MM.1S (cell line): ENCODE measurements around the gene TULP4.

Experiments
- EZH2phosphoT487 ChIP-seq: fragments of 300-600 bp; sonication (generic); IDR thresholded peaks from 2 replicates; pipeline ENCODE4 v1.6.1; 2018; ENCODE audit warnings: antibody characterized with exemption, low read length
- TF ChIP-seq, protein P1 (sequence below): fragments of 300-600 bp; sonication (generic); IDR thresholded peaks from 2 replicates; pipeline ENCODE4 v1.5.1; 2016; ENCODE audit warnings: antibody characterized with exemption, low read length, mixed read lengths

DNA sequence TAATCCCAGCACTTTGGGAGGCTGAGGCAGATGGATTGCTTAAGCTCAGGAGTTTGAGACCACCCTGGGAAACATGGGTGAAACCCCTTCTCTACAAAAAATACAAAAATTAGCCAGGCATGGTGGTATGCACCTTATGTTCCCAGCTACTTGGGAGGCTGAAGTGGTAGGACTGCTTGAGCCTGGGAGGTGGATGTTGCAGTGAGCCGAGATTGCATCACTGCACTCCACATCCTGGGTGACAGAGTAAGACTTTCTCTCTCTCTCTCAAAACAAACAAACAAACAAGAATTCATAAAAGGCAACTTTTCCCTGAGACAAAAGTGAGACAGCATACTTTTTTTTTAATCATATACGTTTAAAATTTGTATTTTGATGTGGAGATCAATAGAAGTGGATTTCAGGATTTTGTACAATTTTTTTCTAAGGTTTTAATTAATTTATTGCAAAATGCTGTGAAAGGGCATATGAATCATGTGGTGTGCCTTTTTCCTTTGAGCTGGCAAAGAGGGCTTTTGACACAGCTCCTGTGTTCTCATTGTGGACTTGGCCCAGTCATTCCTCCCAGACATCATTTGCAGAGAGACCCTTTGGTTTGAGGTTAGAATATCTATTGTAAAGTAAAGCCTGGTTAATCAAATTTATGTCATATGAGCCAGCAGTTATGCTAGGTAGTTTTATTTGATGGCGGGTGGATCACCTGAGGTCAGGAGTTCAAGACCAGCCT, 77.1 kb downstream of the TULP4 start:
- TF ChIP-seq, protein P1, sequence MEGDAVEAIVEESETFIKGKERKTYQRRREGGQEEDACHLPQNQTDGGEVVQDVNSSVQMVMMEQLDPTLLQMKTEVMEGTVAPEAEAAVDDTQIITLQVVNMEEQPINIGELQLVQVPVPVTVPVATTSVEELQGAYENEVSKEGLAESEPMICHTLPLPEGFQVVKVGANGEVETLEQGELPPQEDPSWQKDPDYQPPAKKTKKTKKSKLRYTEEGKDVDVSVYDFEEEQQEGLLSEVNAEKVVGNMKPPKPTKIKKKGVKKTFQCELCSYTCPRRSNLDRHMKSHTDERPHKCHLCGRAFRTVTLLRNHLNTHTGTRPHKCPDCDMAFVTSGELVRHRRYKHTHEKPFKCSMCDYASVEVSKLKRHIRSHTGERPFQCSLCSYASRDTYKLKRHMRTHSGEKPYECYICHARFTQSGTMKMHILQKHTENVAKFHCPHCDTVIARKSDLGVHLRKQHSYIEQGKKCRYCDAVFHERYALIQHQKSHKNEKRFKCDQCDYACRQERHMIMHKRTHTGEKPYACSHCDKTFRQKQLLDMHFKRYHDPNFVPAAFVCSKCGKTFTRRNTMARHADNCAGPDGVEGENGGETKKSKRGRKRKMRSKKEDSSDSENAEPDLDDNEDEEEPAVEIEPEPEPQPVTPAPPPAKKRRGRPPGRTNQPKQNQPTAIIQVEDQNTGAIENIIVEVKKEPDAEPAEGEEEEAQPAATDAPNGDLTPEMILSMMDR: no peak
- no peak for TF ChIP-seq EZH2phosphoT487
